GM06990 (cell line): ENCODE results near the gene GPR108.
"Not testable (repeated sequence)": the region's sequence is repeated elsewhere in the genome, so short reads cannot be mapped to it uniquely, and the experiment has no call there.

ENCODE experiments used
- DNase-seq: peaks from one replicate; pipeline ENCODE4 v3.0.0-alpha.2; 2011; ENCODE audit not compliant: insufficient read length; ENCODE audit errors: extremely low read depth
- H3K27me3 ChIP-seq: replicated peaks from 2 replicates; pipeline ENCODE4 v1.6.0; 2011; ENCODE audit warnings: low read length; ENCODE audit not compliant: control insufficient read depth, insufficient read depth
- H3K36me3 ChIP-seq: 2 replicates; pipeline ENCODE4 v1.5.1; 2011; ENCODE audit warnings: low read length; ENCODE audit not compliant: control insufficient read depth, insufficient read depth
- H3K4me3 ChIP-seq: replicated peaks from 2 replicates; pipeline ENCODE4 v1.5.1; 2011; ENCODE audit warnings: low read depth, mild to moderate bottlenecking, control low read depth, low read length
- TF ChIP-seq, protein P1 (sequence below): IDR thresholded peaks from 2 replicates; pipeline ENCODE4 v1.5.1; 2011; ENCODE audit warnings: low read length, control low read depth, mild to moderate bottlenecking, inconsistent platforms; ENCODE audit not compliant: insufficient read depth, poor library complexity, severe bottlenecking

The GPR108 gene

DNA sequence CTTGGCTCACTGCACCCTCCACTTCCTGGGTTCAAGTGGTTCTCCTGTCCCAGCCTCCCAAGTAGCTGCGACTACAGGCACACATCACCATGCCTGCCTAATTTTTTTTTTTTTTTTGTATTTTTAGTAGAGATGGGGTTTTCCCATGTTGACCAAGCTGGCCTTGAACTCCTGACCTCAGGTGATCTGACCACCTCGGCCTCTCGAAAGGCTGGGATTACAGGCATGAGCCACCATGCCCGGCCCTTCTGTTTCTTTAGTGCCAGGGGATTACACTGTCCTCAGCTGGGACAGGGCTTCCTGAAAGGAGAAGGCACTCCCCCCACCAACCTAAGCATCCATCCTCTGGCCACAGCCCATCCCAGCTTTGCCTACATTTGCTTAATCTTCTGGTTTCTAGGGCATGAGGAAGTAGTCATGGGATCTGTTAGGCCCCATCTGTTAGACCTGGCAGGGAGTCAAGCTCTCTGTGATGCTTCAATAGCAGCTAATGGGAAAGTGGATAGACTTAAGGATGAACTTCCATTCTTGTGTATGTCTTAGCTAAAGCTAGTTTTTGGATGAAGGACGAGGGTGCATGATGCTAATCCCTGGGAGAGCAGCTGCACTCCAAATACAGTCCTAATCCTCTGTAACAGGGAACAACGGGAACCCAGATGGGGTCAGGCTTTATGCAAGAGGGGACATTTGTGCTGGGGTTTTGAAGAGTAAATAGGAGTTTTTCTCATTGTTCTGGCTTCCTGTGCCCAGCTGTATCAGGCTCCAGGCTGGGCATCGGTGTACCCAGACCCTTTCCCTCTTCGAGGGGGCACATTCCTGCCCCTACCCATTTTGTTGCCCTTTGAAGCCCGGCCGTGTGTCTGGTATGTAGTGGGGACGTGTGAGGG is 37.7 kb upstream of the GPR108 start:
- Histone ChIP-seq H3K27me3 (no peaks in the 10 kb centered on the region), H3K4me3 (peak overlapping the region; percentile 14), H3K36me3 (peaks cover 2% of the 10 kb centered on the region)
- TF ChIP-seq, protein P1, sequence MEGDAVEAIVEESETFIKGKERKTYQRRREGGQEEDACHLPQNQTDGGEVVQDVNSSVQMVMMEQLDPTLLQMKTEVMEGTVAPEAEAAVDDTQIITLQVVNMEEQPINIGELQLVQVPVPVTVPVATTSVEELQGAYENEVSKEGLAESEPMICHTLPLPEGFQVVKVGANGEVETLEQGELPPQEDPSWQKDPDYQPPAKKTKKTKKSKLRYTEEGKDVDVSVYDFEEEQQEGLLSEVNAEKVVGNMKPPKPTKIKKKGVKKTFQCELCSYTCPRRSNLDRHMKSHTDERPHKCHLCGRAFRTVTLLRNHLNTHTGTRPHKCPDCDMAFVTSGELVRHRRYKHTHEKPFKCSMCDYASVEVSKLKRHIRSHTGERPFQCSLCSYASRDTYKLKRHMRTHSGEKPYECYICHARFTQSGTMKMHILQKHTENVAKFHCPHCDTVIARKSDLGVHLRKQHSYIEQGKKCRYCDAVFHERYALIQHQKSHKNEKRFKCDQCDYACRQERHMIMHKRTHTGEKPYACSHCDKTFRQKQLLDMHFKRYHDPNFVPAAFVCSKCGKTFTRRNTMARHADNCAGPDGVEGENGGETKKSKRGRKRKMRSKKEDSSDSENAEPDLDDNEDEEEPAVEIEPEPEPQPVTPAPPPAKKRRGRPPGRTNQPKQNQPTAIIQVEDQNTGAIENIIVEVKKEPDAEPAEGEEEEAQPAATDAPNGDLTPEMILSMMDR, result no peak
- no peak for DNase-seq

DNA sequence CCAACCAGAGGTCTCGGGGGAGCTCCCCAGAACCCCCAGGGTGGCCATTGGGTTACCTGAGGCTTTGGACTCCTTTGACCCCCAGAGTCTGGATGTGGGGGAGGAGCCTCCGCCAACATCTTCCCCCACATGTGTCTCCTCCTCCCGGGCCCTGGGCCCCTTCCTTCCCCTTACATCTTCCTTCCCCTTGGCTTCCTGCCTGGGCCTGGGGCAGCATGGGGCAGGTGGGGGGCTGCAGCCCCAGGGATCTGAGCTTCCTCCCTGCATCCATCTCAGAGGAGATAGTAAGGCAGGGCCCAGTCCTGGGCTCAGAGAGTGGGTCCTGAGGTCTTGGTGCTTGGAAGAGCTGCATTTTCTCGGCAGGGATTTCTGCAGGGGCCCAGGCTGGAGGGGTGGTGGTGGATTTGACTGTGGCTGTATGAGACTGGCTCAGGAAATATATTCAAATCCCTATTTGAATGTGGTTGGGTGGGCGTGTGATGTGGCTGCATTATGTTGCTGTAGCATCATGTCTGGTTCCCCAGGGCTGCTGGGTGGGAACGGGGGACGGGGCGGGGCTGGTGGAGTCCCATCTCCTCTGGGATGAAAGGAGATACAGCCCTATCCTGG is 36.0 kb upstream of the GPR108 start:
- no peaks in the 10 kb centered on the region; the same call in none of the 2 replicates for H3K36me3 ChIP-seq
- peak overlapping the region; percentile 98 for H3K4me3 ChIP-seq
- TF ChIP-seq, protein P1, result no peak
- DNase-seq, result peak; percentile 78
- H3K27me3 ChIP-seq, result no peaks in the 10 kb centered on the region

DNA sequence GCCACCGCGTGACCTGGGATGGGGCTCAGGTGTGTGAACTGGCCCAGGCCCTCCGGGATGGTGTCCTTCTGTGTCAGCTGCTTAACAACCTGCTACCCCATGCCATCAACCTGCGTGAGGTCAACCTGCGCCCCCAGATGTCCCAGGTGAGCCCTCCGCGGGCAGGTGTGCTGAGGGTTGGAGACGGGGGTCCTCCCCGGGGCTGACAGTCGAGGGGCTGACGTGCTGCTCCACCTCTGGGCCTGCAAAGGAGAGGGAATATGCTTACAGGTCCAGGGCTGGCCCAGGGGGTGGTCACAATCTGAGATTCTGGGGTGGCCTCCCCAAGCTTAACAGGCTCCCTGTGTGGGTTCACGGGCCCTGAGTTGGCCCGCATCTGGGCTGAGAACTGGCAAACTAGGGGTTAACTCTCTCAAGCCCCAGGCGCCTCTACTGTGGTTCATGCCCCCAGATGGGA is 35.5 kb upstream of the GPR108 start:
- TF ChIP-seq, protein P1, result no peak
- Histone ChIP-seq H3K4me3 (peak overlapping the region; percentile 98), H3K27me3 (no peaks in the 10 kb centered on the region), H3K36me3 (no peaks in the 10 kb centered on the region; the same call in none of the 2 replicates)
- DNase-seq, result no peak

DNA sequence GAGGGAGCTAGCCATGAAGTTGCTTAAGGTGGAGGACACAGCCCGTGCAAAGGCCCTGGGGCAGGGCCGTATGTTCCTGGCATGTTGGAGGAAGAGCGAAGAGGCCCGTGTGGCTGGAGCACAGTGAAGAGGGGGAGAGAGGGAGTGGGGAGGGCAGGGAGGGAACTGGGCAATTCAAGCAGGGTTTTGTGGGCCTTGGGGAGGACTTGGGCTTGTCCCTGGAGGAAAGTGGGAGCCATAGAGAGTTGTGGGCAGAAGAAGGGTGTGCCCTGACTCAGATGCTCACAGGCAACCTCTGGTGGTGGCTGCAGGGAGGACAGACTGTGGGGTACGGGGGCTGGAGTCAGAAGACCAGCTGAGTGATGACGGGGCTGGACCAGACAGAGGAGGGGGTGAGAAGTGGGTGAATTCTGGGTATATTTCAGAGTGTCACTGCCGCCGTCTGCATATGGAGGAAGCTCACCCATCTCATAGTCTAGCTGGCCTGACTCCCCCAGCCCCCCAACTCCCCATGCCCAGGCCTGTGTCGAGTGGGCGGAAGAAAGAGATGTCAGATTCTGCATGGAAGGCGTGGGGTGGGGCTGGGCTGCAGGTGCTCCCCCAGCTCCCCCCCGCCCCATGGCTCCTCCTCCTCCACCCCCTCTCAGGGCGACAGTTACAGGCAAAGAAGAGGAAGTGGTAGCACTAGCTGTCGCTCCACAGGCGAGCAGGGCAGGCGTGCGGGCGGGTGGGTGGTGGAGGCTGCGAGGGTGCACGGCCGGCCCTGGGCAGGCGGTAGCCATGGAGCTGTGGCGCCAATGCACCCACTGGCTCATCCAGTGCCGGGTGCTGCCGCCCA is 34.9 kb upstream of the GPR108 start, which contains the start of gene VAV1:
Gene VAV1 (plus strand): TSS at position 681 of the 838 bp plus-strand sequence. CDS start 100 bp downstream, at position 781.
- TF ChIP-seq, protein P1, result peak; percentile 60
- Histone ChIP-seq H3K4me3 (peak within 1 kb of the TSS; percentile 98), H3K36me3 (no peaks in the 10 kb centered on the region; the same call in none of the 2 replicates), H3K27me3 (no peaks in the 10 kb centered on the region)
- peak; percentile 92 for DNase-seq

DNA sequence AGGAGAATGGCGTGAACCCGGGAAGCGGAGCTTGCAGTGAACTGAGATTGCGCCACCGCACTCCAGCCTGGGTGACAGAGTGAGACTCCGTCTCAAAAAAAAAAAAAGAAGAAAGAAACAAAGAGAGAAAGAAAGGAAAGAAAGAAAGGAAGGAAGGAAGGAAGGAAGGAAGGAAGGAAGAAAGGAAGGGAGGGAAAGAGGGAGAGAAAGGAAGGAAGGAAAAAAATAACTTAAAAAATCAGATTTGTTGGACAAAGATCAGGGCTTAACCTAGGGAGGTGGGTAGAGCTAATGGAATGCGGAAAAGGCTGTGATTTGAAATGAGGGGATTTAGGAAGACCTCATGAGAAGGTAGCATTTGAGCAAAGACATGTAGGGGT is 34.3 kb upstream of the GPR108 start:
- H3K27me3 ChIP-seq, H3K36me3 ChIP-seq, DNase-seq, H3K4me3 ChIP-seq: not testable (repeated sequence)
